ENCODE measurements around the gene OCIAD2.

Gene OCIAD2

GRCh38 chr4:48863728-48864127, 42.8 kb downstream of the OCIAD2 start:
- ChIA-PET CTCF (interaction anchor here (0.8 to 1.7 kb wide), 2 partner anchors 16 to 100 kb away, joined by 3 to 4 read pairs; no protein-coding TSS in a partner anchor), POLR2A (no interaction called here)
- TF ChIP-seq CTCF (IDR thresholded peaks at IDR 0.05; ENCODE audit: insufficient read depth, low read length, missing control alignments) = no peak
- no peak for DNase-seq (ENCODE audit: low read depth, low spot score)
- no peak overlapping the region for H3K4me3 ChIP-seq (ENCODE audit: low read depth, low read length)

- DNase-seq (ENCODE audit: low read depth, low spot score) = peak; percentile 10
- TF ChIP-seq CTCF (IDR thresholded peaks at IDR 0.05; ENCODE audit: insufficient read depth, low read length, missing control alignments) = no peak
- no peak overlapping the region for H3K4me3 ChIP-seq (ENCODE audit: low read depth, low read length)
- ChIA-PET CTCF (interaction anchor here (1.3 kb wide), 1 partner anchor 100 kb away, joined by 3 read pairs; no protein-coding TSS in a partner anchor), POLR2A (no interaction called here)
These were observed 43.9 kb downstream of the OCIAD2 start for GRCh38 chr4:48862661-48863060.

- H3K4me3 ChIP-seq (ENCODE audit: low read depth, low read length) = no peak overlapping the region
- ChIA-PET CTCF (interaction anchor here (1.3 kb wide), 1 partner anchor 101 kb away, joined by 3 read pairs; no protein-coding TSS in a partner anchor), POLR2A (no interaction called here)
- no peak for DNase-seq (ENCODE audit: low read depth, low spot score)
- no peak for TF ChIP-seq CTCF (IDR thresholded peaks at IDR 0.05; ENCODE audit: insufficient read depth, low read length, missing control alignments)
These were observed 44.5 kb downstream of the OCIAD2 start for GRCh38 chr4:48862038-48862437.

GRCh38 chr4:48858130-48858529, 48.4 kb downstream of the OCIAD2 start:
- no peak for DNase-seq (ENCODE audit: low read depth, low spot score)
- no peak overlapping the region for H3K4me3 ChIP-seq (ENCODE audit: low read depth, low read length)
- ChIA-PET POLR2A (no interaction called here), CTCF (interaction anchor here (1.5 kb wide), 1 partner anchor 105 kb away, joined by 5 read pairs; no protein-coding TSS in a partner anchor)
- no peak for TF ChIP-seq CTCF (IDR thresholded peaks at IDR 0.05; ENCODE audit: insufficient read depth, low read length, missing control alignments)

- no peak for DNase-seq (ENCODE audit: low read depth, low spot score)
- POLR2A ChIA-PET = no interaction called here
- no peak overlapping the region for H3K4me3 ChIP-seq (ENCODE audit: low read depth, low read length)
- CTCF ChIA-PET = no interaction called here
- TF ChIP-seq CTCF (IDR thresholded peaks at IDR 0.05; ENCODE audit: insufficient read depth, low read length, missing control alignments) = no peak
These were observed 51.6 kb downstream of the OCIAD2 start for GRCh38 chr4:48854982-48855381.

- no peak for TF ChIP-seq CTCF (IDR thresholded peaks at IDR 0.05; ENCODE audit: insufficient read depth, low read length, missing control alignments)
- ChIA-PET POLR2A (no interaction called here), CTCF (no interaction called here)
- no peak for DNase-seq (ENCODE audit: low read depth, low spot score)
- no peak overlapping the region for H3K4me3 ChIP-seq (ENCODE audit: low read depth, low read length)
These were observed 52.2 kb downstream of the OCIAD2 start for GRCh38 chr4:48854395-48854683.

Data from AG04449 (cell line).